Measurements from ENCODE around the gene BEAN1. TPM values are rescaled to one million over a fixed set of nuclear protein-coding genes. Genes with fewer than 3 reads are reported as not detected.

The BEAN1 gene
- total and polyA plus RNA-seq, 9 of the 15 experiments (the other 6 are each of a cell fraction or from before 2014, with no cell fraction given): not detected

DNA sequence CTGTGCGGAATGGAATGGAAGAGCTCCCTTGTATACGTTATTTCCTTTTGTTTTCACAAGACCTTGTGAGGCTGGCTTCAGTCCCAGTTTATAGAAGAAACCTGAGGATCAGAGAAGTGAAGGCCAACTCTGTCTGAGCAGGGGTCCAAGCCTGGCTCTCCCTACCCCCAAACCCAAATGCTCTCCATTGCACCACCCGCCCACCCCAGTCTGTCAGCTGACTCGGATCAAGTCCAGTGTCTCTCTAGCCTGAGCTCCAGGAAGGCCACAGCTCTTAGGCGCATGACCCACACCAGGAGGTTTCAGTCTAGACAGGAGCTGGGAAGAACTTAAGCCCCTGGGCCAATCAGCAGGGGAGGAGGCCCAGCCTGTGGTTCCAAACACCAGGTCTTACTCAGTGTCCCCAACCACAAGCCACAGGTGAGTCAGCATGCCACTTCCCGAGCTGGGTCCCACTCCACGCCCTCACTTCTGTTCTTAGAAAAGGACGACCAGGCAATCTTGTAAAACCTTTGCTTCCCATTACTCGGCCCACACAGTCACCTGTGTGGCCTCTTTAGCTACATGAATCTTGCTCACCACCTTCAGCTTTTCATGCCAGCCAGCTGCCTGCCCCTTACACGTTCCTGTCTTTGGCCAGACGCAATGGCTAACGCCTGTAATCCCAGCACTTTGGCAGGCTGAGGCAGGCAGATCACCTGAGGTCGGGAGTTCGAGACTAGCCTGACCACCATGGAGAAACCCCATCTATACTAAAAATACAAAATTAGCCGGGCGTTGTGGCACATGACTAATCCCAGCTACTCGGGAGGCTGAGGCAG lies 95.1 kb downstream of the BEAN1 start:
- POLR2A ChIA-PET: interaction anchor here (0.6 to 2.2 kb wide), 4 partner anchors 8 to 29 kb away, joined by 3 to 7 read pairs (median 4); no protein-coding TSS in a partner anchor
- in situ Hi-C loops (cut with MboI): no loop called here
- Histone ChIP-seq H3K36me3 (ENCODE audit: control insufficient read depth, insufficient read depth, low read length) (no peaks in the 10 kb centered on the region), H3K9me1 (ENCODE audit: control insufficient read depth, insufficient read depth, low read length) (no peaks in the 10 kb centered on the region), H3K27ac (ENCODE audit: extremely low read depth, low read depth, low read length) (0 out of 3 replicates have a peak overlapping the region, but pooled peaks have one; percentile 5), H3K9me3 (replicated peaks; ENCODE audit: control insufficient read depth, insufficient read depth, low read depth, low read length) (no peaks in the 10 kb centered on the region), H3K9ac (ENCODE audit: insufficient read depth in 1 of 2, low read depth in 2 of 2, low read length in 2 of 2) (peak overlapping the region in 1 of 2 experiments; percentile 82; a peak in 2 of 4 replicates), H4K20me1 (replicated peaks; ENCODE audit: control insufficient read depth, insufficient read depth, low read length) (no peaks in the 10 kb centered on the region), H3K4me3 (no peak overlapping the region), H2AFZ (ENCODE audit: low read depth, low read length) (no peak overlapping the region), H3K4me1 (replicated peaks in 1 of 2; ENCODE audit: control insufficient read depth in 2 of 2, insufficient read depth in 2 of 2, low read length in 2 of 2) (peaks cover 27 to 49% of the 10 kb centered on the region in 2 experiments), H3K27me3 (ENCODE audit: control insufficient read depth in 2 of 2, insufficient read depth in 2 of 2, low read length in 2 of 2) (no peaks in the 10 kb centered on the region), H3K79me2 (ENCODE audit: control insufficient read depth, insufficient read depth, low read length) (no peaks in the 10 kb centered on the region), H3K4me2 (ENCODE audit: insufficient read depth, low read length) (no peak overlapping the region; the same call in 1 of the 2 replicates)
- WGBS (ENCODE audit: insufficient coverage, low coverage, missing lambda C conversion rate): 56% methylated on average over 15 of the region's 17 CpGs
- ATAC-seq (peak; percentile 44), DNase-seq (ENCODE audit: extremely low read depth in 1 of 4, low spot score in 3 of 4) (peak; percentile 51 to 77 (median 56)), FAIRE-seq (peak; percentile 83)
- no TSS peak for BruUV-seq (replicated peaks)
- CTCF ChIA-PET (ENCODE audit: low intra/inter-chr PET ratio): no interaction called here
- intact Hi-C loops (cut with micrococcal nuclease): no loop called here
- peak; percentile 74 for TF ChIP-seq ARID1B (IDR thresholded peaks at IDR 0.05)
- TF ChIP-seq, protein P1, sequence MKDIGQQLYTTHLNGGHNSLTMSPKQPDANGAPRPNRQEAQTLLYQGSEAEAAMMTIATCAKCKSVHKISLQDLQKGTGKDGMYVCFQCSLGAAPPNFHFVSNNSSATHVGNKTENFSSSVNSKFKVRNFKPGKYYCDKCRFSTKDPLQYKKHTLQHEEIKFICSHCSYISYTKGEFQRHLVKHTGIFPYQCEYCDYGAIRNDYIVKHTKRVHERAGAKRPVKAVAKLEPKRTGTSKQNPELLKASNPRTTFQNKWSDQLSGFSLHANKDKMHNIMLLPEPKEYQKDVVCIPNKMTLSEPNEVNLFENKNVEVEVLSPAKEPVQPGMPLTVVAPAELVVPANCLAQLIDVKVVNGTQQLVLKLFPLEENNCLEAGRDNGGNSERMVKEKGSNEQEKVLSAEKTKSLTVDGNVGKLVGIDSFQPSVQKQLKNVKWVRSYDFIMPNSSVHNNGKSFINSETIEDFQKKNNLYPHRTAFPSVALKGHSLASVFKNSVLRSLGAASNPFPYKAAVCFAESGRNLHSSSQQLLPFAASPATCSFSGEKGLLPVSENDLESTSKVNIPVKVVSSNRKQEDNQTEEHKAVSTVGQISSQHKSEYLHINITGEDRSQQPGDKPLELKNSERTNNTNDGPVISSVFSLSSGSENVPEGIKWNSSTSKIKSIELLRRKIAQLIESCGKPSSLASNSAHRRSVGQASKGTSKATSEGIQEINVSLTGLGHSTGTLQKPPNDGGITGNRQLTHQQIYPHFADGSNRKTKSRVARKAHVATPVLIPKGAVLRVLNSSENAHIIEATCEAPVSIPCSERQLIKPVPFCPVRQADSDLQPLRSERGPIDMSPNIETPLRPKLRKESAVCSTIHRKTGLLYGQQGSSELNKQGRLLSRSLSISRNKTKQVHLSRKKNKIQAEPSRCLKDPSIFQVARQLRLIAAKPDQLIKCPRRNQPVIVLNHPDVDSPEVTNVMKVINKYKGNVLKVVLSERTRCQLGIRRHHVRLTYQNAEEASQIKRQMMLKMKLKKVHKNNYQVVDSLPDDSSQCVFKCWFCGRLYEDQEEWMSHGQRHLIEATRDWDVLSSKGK (CRISPR knock-in tag; IDR thresholded peaks at IDR 0.05): no peak
- TF ChIP-seq, protein P2, sequence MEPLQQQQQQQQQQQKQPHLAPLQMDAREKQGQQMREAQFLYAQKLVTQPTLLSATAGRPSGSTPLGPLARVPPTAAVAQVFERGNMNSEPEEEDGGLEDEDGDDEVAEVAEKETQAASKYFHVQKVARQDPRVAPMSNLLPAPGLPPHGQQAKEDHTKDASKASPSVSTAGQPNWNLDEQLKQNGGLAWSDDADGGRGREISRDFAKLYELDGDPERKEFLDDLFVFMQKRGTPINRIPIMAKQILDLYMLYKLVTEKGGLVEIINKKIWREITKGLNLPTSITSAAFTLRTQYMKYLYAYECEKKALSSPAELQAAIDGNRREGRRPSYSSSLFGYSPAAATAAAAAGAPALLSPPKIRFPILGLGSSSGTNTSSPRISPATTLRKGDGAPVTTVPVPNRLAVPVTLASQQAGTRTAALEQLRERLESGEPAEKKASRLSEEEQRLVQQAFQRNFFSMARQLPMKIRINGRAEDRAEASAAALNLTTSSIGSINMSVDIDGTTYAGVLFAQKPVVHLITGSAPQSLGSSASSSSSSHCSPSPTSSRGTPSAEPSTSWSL (CRISPR knock-in tag; IDR thresholded peaks at IDR 0.05; ENCODE audit: borderline replicate concordance): no peak
- TF ChIP-seq EGR1 (conservative IDR thresholded peaks at IDR 0.05): peak; percentile 34; the same call in 1 of the 2 replicates
- no peak for TF ChIP-seq ZNF586 (CRISPR knock-in tag; conservative IDR thresholded peaks at IDR 0.05)
- TF ChIP-seq, protein P3, sequence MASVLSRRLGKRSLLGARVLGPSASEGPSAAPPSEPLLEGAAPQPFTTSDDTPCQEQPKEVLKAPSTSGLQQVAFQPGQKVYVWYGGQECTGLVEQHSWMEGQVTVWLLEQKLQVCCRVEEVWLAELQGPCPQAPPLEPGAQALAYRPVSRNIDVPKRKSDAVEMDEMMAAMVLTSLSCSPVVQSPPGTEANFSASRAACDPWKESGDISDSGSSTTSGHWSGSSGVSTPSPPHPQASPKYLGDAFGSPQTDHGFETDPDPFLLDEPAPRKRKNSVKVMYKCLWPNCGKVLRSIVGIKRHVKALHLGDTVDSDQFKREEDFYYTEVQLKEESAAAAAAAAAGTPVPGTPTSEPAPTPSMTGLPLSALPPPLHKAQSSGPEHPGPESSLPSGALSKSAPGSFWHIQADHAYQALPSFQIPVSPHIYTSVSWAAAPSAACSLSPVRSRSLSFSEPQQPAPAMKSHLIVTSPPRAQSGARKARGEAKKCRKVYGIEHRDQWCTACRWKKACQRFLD (CRISPR knock-in tag; IDR thresholded peaks at IDR 0.05): 0 out of 2 replicates have a peak, but pooled peaks have one; percentile 77
- no peak for TF ChIP-seq BCL6 (CRISPR knock-in tag; IDR thresholded peaks at IDR 0.05)
- peak; percentile 19 to 30; a peak in 1 of 4 replicates for TF ChIP-seq NRF1 (conservative IDR thresholded peaks at IDR 0.05 in 1 of 2, IDR thresholded peaks at IDR 0.05 in 1 of 2)
- TF ChIP-seq, protein P4, sequence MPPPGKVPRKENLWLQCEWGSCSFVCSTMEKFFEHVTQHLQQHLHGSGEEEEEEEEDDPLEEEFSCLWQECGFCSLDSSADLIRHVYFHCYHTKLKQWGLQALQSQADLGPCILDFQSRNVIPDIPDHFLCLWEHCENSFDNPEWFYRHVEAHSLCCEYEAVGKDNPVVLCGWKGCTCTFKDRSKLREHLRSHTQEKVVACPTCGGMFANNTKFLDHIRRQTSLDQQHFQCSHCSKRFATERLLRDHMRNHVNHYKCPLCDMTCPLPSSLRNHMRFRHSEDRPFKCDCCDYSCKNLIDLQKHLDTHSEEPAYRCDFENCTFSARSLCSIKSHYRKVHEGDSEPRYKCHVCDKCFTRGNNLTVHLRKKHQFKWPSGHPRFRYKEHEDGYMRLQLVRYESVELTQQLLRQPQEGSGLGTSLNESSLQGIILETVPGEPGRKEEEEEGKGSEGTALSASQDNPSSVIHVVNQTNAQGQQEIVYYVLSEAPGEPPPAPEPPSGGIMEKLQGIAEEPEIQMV (tag; conservative IDR thresholded peaks at IDR 0.05; ENCODE audit: low read depth): no peak
- no peak for TF ChIP-seq PML (IDR thresholded peaks at IDR 0.05; ENCODE audit: low read length)
- peak in 1 of 2 experiments; percentile 31; a peak in 1 of 4 replicates for TF ChIP-seq MAZ (CRISPR knock-in tag; conservative IDR thresholded peaks at IDR 0.05 in 1 of 2, IDR thresholded peaks at IDR 0.05 in 1 of 2)
- peak; percentile 36 for TF ChIP-seq NEUROD1 (IDR thresholded peaks at IDR 0.05; ENCODE audit: borderline replicate concordance, low read depth, low read length, partially characterized antibody)

Data from K562 (cell line).